GM11168 (cell line): ENCODE data around the gene USP9X.
"Not testable (repeated sequence)": the region's sequence is repeated elsewhere in the genome, so short reads cannot be mapped to it uniquely, and the experiment has no call there.

Experiments
- in situ Hi-C: fragments of 300-500 bp; cut with MboI; formaldehyde crosslinking; loops from one replicate; pipeline ENCODE4 v1.12.0; 2022; ENCODE audit warnings: low sequenced_read_pairs; ENCODE audit not compliant: unreplicated experiment

USP9X gene

GRCh38 chrX:41084893-41085511 lies at the start of gene USP9X:
USP9X (plus strand) TSS chrX:41085445; CDS start chrX:41123629, 38,184 bp downstream.
- in situ Hi-C loops: no loop called here

GRCh38 chrX:41035582-41035981 lies 49.7 kb upstream of the USP9X start:
- in situ Hi-C loops: no loop called here

- in situ Hi-C loops: no loop called here
Observed at GRCh38 chrX:41036668-41037326, 48.4 kb upstream of the USP9X start.

GRCh38 chrX:41043196-41043595 lies 42.0 kb upstream of the USP9X start:
- in situ Hi-C loops: no loop called here

- in situ Hi-C loops: no loop called here
Observed at GRCh38 chrX:41043674-41044345, 41.4 kb upstream of the USP9X start.

GRCh38 chrX:41045960-41046567 lies 39.2 kb upstream of the USP9X start:
- in situ Hi-C loops: no loop called here

GRCh38 chrX:41047878-41048534 lies 37.2 kb upstream of the USP9X start:
- in situ Hi-C loops: no loop called here

GRCh38 chrX:41050359-41050758 lies 34.9 kb upstream of the USP9X start:
- in situ Hi-C loops: no loop called here

- in situ Hi-C loops: no loop called here
Observed at GRCh38 chrX:41051288-41051687, 34.0 kb upstream of the USP9X start.

GRCh38 chrX:41055740-41056139 lies 29.5 kb upstream of the USP9X start:
- in situ Hi-C loops: no loop called here

GRCh38 chrX:41063276-41063675 lies 22.0 kb upstream of the USP9X start:
- in situ Hi-C loops: not testable (repeated sequence)

- in situ Hi-C loops: no loop called here
Observed at GRCh38 chrX:41064018-41064417, 21.2 kb upstream of the USP9X start.

- in situ Hi-C loops: no loop called here
Observed at GRCh38 chrX:41066391-41066790, 18.9 kb upstream of the USP9X start.

GRCh38 chrX:41066969-41067368 lies 18.3 kb upstream of the USP9X start:
- in situ Hi-C loops: no loop called here

GRCh38 chrX:41067721-41068120 lies 17.5 kb upstream of the USP9X start:
- in situ Hi-C loops: no loop called here

GRCh38 chrX:41076742-41077141 lies 8.5 kb upstream of the USP9X start:
- in situ Hi-C loops: no loop called here

- in situ Hi-C loops: no loop called here
Observed at GRCh38 chrX:41081821-41082220, 3.4 kb upstream of the USP9X start.

- in situ Hi-C loops: no loop called here
Observed at GRCh38 chrX:41082783-41083182, 2.5 kb upstream of the USP9X start.

- in situ Hi-C loops: no loop called here
Observed at GRCh38 chrX:41084044-41084892, 977 bp upstream of the USP9X start.

GRCh38 chrX:41085512-41085877 lies 250 bp downstream of the USP9X start:
- in situ Hi-C loops: no loop called here
